CD4-positive, alpha-beta T cell treated with Interleukin-15 for 4 hours (primary cell): ENCODE measurements around the gene ANKRD35.
"Not testable (repeated sequence)": the region's sequence is repeated elsewhere in the genome, so short reads cannot be mapped to it uniquely, and the experiment has no call there.

ENCODE experiments used
- DNase-seq: peaks from one replicate; pipeline ENCODE4 v3.0.0-alpha.2; 2020; ENCODE audit warnings: low spot score

Gene ANKRD35

DNA sequence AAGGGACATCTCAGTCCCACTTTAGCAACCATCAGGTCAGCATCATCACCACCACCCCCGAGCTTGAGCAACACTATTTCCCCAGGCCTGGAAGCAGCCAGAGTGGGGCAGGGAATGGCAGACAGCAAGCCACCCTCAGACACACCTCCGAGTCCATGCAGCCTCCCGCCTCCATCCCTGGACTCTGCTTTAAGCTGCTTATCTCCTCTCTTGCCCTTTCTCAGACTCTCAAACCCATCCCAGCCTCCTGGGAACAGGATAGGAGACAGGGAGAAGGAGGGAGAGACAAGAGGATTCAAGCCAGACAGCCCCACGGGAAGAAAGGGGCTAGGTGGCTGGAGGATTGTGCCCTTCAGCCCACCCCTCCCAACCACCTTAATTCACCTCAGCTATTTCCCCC is 28.5 kb downstream of the ANKRD35 start:
- no peak for DNase-seq

DNA sequence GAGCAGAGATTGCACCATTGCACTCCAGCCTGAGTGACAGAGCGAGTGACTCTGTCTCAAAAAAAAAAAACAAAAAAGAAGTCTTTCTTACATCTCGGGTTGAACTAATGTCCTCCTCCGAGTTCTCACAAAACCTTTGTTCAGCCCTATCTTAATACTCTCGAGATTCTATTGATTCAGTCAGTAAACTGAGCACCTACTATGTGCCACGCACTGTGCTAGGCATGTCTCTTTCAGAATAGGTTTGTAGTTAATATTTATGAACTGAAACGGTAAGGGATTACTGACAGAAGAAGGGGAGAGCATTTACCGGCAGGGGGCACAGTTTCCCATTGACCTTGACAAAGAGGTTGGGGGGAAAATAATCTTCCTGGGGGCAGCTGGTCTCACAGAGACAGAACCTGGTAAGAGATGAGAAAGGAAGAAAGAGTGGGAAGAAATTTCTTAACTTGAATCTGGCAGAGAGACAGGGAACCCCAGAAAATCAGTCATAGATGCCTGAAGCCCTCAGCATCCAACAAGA is 30.2 kb downstream of the ANKRD35 start:
- DNase-seq = no peak

DNA sequence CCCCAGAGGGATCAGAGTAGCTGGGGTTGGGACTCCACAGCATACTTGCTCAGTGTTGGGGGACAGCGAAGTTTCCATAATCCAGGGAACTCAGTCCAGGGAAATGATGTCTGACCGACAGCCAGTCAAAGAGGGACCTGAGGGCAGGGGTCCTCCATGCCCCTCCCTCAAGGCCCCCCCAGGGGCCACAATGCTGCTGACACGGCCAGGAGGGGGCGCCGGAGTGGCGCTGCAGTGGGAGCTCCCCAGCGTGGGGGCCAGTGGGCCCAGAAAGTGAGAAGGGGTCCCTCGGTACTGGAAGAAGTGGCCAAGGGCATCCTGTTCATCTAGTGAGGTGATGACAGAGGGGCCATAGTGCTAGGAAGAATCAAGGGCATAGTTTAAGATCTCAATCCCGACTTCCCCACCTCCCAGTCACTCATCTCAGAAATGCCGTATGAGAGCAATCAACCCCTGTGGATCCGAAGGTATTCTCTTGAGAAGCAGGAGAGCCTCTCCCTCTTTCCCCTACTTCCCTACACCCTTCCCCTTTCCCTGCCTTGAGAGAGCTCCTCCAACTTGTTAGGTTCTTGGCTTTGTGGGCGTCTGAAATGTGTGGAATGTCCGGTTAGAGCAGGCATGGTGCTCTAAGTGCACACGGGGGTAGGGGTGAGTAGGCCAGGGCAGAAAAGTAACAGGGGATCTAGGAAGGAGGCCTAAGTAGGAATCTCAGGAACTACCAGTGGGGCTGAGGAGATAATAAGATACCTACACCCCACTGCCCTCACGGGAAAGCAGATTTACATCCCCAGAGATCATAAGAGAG is 36.1 kb downstream of the ANKRD35 start:
- DNase-seq = no peak

DNA sequence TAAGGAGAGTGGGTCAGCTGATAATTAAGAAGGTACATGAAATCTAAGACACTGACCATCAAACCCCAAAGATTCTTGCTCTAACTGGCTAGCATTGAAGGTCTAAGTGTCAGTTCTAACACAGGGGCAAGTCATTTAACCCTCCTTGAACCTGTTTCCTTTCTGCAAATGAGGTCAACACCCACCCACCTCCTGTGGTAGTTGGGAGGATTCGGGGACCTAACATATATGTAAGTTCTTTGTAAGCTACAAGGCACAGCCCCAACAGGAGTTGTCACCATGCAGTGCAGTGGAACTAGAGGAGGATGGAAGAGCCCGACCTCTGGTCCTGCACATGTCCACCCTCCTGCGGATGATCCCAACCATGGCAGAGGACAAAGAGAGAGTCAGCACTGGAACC is 37.8 kb downstream of the ANKRD35 start:
- no peak for DNase-seq

DNA sequence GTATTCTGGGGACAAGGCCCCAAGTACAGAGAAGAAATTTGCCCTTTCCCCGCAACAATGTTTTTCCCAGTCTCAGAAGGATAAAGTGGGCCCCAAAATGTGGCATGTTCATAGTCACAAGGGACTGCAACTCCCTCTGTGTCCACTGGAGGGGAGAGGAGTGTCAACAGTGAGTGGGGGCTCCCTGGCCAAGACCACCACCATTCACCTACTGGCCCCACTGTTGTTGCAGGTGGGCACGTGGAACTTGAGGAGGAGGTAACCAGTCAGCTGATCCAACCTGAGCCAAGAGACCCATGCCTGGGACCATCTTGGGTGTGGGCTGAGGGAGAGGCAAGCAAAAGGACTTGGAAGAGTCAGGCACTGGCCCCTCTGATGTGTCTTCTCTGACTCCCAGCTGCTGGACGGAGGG is 39.5 kb downstream of the ANKRD35 start:
- peak; percentile 29 for DNase-seq

DNA sequence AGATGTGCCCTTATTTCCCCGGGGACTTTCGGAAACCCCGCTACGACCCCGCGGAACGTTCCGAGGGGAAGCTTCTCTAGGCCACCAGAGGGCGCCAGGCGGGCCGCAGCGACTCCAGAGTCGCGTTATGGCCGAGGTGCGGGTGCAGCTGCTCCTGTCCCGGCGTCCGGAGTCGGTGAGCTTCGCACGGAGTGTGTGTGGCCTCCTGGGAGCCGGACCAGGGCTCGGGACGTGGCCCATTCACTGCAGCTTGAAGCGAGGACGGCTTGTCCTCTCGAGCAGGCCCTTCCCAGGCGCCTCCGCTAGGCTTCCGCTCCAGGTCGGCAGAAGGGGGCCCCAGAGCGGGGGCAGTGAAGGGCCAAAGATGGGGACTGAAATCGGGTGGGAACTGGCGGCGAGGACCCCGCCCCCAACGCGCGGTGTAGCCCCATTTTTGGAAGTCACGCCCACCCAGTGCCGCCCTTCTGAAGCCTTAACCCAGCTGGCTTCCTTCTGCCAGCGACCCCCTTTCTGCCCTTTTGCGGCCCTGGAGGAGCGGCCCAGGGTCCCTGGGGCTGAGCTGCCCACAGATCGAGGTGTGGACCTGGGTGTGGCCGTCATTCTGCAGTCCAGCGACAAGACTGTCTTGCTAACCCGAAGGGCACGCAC is 40.0 kb downstream of the ANKRD35 start, which contains the start of gene NUDT17:
TSS of gene NUDT17 (plus strand) at position 117 of the 648 bp plus-strand sequence. CDS start at position 128, 11 bp downstream.
- DNase-seq = peak; percentile 71

DNA sequence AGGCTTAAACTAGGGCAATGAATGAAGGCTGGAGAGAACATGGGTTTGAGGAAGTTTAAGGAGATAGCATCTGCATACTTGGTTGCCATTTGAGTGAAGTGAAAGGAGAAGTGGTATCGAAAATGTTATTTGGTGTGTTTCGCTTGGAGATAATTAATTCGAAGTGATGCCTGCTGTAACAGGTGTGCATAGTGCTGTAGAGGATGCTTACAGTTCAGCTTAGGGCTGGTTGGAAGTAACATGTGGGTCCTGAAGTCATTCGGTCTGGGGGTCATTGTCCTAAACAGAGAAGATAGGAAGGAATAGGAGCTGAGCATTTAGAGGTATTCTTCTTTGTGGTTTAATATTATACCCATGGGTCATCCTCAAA is 40.5 kb downstream of the ANKRD35 start:
- DNase-seq = no peak

DNA sequence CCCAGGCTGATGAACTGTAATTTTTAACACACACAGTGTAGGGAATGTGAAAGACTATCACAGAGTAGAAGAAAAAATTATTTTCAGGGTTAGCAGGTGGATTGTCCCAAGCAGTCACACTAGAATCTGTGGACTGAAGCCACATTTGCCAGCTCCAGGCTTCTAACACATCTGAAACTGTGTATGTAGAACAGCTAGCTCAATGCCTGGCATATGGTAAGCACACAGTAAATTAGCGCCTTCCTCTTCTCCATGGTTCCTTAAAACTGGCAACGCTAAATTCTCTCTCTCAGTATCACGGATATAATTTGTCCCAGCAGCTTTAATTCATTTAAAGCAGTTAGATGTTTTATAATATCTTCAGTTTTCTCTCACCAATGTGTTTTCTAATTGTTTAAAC is 42.6 kb downstream of the ANKRD35 start:
- DNase-seq = no peak

DNA sequence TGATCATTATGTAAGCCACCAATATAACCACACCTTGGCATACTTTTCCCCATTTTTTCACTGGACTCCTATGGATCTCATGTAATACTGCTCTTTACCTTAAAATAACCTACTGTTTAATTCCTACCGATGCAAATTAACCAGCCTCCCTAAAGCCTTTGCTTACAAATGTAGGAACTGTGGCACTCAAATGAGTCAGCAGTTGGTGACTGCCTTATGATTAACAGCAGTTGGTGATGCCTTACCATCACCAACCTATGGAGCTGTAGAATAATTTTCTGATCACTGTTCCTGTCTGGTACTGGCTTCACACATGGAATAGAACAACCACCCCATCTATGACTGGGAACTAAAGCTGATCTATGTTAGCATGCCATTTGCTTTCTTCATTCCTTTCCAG is 48.0 kb downstream of the ANKRD35 start:
- no peak for DNase-seq

DNA sequence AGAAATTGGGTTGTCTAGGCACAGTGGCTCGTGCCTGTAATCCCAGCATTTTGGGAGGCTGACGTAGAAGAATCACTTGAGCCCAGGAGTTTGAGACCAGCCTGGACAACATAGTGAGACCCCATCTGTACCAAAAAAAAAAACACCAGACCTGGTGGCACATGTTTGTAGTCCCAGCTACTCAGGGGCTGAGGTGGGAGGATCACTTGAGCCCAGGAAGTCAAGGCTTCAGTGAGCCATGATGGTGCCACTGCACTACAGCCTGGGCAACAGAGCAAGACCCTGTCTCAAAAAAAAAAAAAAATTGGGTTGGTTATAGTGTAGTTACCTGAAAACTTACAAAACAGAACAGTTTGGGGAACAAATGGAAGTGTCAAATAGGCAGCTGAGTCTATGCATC is 54.9 kb downstream of the ANKRD35 start:
- DNase-seq = not testable (repeated sequence)

DNA sequence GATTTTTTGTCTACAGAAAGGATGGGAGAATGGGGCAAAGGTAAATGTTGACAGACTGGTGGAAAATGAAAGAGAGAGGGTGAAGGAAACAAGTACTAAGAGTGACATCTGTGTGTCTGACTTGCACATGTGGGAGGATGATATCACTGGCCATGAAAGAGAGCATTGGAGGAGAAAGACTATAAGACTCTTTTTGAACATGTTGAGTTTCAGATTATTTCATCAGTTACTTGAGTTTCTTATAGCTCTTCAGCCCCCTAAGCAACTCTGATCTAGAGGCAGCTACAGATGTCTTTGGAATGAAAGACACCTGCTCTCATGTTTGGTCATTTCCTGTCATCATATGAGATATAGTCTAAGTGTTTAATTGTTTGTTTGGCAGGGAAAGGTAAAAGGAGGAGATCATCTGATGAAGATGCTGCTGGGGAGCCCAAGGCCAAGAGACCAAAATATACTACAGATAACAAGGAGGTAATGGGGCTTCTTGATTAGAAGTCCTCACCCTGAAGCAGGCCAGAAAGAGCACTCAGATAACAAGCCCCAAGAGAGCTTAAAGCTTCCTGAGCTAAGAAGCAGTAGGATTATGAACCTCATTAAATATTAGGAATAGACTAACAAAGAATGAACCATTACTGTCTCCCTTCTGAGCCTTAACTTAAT is 57.2 kb downstream of the ANKRD35 start:
- DNase-seq = no peak

DNA sequence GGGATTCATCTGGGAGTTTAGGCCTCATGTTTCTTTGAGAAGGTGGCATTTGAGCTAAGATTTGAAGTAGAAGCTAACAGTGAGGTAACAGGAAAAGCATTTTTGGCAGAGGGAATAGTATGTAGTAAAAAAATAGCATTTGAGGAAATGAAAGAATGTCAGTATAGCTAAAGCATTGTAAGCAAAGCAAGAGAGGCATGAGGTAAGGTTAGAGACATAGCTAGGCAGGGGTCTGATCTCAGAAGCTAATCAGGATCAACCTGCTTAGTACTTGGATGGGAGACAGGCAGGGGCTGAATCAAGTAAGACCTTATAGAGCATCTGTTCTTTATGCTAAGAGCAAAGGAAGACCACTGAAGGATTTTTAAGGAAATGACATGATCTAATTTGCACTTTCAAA is 57.7 kb downstream of the ANKRD35 start:
- no peak for DNase-seq

DNA sequence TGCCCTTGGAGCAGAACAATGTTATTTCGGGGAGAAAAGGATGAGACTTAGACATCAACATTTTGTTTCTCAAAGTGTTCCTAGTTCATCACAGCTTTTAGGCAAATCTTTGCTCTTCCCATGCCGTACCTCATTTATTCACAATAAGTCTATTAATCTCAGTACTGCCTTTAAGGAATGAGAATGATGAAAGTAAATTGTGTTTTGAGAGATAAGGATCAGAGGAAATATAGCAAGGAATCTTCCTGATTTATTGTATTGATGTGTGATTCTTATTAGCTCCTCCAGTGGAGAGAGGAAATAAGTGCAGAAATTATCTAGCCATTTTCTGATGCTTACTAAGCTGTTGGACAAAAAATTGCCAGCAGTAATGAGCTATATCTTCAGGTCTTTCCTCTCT is 59.6 kb downstream of the ANKRD35 start:
- no peak for DNase-seq

DNA sequence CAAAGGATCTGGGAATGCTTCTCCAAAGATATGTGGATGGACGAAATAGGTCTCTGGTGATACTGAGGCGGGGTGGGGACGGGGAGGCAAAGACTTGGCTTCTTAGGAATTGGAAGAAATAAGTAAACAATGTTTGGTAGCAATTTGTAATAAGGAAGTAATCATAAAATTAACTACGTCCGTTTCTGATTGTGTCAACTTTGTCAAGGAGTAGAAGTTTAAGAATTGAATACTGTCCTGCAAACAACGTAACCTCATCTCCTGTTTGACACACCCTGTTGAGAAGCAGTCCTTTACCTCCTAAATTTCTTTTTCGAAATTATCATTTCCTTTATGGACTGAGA is 61.2 kb downstream of the ANKRD35 start:
- peak; percentile 4 for DNase-seq

DNA sequence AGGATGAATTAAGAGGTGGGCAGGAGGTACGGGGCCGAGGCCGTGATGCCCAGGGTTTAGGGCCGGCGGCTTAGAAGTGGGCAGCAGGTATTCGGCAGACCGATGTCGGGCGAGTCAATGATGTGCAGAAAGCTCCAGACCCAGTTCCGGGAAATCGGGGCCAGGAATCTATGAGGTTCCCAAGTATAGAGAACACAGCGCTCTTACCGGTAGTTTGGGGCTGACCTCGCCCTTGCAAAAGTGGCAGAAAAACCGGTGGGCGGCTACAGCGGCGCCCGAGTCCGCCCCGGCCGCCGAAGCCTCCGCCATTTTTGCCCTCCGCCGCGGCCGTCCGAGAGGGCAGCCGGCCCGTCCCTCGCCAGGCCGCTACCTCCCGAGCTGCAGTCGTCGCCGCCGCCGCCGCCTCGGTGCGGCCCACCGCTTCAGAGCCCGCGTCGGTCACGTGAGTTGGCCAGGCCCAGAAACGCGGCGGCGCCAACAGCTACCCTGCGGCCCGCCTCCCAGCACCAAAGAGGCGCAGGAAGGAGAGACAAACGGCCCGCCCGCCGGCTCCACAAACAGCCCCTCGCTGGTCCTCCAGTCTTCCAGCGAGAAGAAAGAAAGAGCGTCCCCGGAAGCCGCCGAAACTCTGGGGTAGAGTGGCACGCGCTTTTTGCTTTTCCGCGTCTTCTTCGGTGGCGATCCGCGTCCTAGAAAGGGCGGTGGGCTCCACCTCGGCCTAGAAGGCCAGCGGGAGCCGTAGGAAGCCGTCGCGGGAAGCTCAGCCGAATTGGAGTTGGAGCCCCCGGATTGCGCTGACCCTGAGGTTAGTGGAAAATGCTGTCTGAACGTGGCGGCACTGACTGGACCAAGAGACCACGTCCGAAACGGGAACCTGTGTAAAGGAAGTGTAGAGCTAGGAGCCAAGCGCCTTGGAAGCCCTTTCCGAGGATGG is 61.8 kb downstream of the ANKRD35 start, which contains the start of the genes POLR3C and RNF115:
TSS of gene POLR3C (plus strand) at position 636 of the 934 bp plus-strand sequence. CDS start 1,577 bp downstream, outside the sequence.
TSS of gene RNF115 (minus strand) at position 531 of the 934 bp plus-strand sequence. CDS start at position 309, 222 bp downstream.
- DNase-seq = peak; percentile 89

DNA sequence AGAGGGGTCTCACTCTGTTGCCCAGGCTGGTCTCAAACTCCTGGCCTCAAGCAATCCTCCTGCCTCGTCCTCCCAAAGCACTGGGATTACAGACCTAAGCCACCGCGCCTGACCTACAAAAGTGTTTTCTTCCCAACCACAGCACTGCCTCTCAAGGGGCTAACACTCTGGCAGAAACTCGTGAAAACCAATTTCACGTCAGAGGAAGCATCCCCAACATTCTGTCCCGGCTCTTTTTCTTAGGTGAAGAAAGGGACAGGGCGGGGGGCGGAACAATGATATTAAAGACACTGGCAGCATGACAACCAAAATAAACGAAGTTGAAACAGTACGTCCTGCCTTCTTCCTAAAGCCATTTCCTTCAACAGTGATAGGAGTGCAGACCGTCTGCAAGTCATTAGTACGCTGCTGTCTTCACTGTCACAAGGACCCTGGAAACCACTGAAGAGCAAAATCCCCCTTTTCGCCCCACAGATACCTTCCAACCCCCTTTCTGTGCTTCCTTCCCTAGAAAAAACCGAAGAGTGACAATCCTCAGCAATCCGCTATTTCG is 62.8 kb downstream of the ANKRD35 start:
- not testable (repeated sequence) for DNase-seq

DNA sequence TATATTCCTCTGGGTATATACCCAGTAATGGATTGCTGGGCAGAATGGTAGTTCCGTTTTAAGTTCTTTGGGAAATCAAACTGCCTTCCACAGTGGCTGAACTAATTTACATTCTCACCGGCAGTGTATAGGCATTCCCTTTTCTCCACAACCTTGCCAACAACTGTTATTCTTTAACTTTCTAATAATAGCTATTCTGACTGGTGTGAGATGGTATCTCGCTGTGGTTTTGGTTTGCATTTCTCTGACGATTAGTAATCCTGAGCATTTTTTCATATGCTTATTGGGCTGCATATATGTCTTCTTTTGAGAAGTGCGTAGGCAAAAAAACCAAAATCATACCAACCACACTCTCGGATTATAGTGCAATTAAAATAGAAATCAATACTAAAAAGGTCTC is 67.6 kb downstream of the ANKRD35 start:
- DNase-seq = not testable (repeated sequence)
